SK-N-SH treated with all-trans-retinoic acid at 6 μM for 48 hours (cell line): Measurements from ENCODE around the gene SUN2.
A peak's percentile ranks its signal among the peaks of the same experiment; 100 is the strongest.

Source experiments
- ATAC-seq: fragments of 200-7000 bp; cut with Tn5 transposase; 3 replicates; pipeline ENCODE4 v1.9.1; 2020; ENCODE audit warnings: mild to moderate bottlenecking, moderate library complexity
- ARNTL ChIP-seq: fragments of 450-650 bp; formaldehyde crosslinking; IDR thresholded peaks from 2 replicates; pipeline ENCODE4 v1.5.0; 2020; ENCODE audit warnings: low read depth, mild to moderate bottlenecking, moderate library complexity, borderline replicate concordance
- BACH2 ChIP-seq: fragments of 250-450 bp; sonication (Bioruptor Pico); IDR thresholded peaks from 2 replicates; pipeline ENCODE4 v1.9.0; 2021; ENCODE audit warnings: mild to moderate bottlenecking, borderline replicate concordance
- CSDC2 ChIP-seq: fragments of 250-450 bp; sonication (Bioruptor Pico); IDR thresholded peaks from 2 replicates; pipeline ENCODE4 v1.5.0; 2020; ENCODE audit warnings: mild to moderate bottlenecking, moderate library complexity
- ESRRG ChIP-seq: fragments of 250-450 bp; sonication (Bioruptor Pico); IDR thresholded peaks from 2 replicates; pipeline ENCODE4 v1.6.1; 2021; ENCODE audit warnings: mild to moderate bottlenecking
- GLIS3 ChIP-seq: fragments of 250-450 bp; sonication (Bioruptor Pico); IDR thresholded peaks from 2 replicates; pipeline ENCODE4 v1.5.0; 2020; ENCODE audit warnings: mild to moderate bottlenecking, moderate library complexity
- ISL1 ChIP-seq: fragments of 250-450 bp; sonication (Bioruptor Pico); IDR thresholded peaks from 2 replicates; pipeline ENCODE4 v2.1.2; 2022; ENCODE audit warnings: mild to moderate bottlenecking, moderate library complexity
- OSR1 ChIP-seq: fragments of 250-450 bp; sonication (Bioruptor Pico); IDR thresholded peaks from 2 replicates; pipeline ENCODE4 v1.8.0; 2022; ENCODE audit warnings: moderate library complexity, mild to moderate bottlenecking, inconsistent platforms
- PATZ1 ChIP-seq: fragments of 250-450 bp; sonication (Bioruptor Pico); IDR thresholded peaks from 2 replicates; pipeline ENCODE4 v1.8.0; 2020; ENCODE audit warnings: mild to moderate bottlenecking, moderate library complexity, borderline replicate concordance
- PPARA ChIP-seq: fragments of 250-450 bp; sonication (Bioruptor Pico); IDR thresholded peaks from 2 replicates; pipeline ENCODE4 v1.5.0; 2020; ENCODE audit warnings: mild to moderate bottlenecking, borderline replicate concordance
- RARB ChIP-seq: fragments of 250-450 bp; sonication (Bioruptor Pico); IDR thresholded peaks from 2 replicates; pipeline ENCODE4 v1.8.0; 2021; ENCODE audit warnings: mild to moderate bottlenecking, moderate library complexity
- SNAI2 ChIP-seq: fragments of 250-450 bp; sonication (Bioruptor Pico); IDR thresholded peaks from 2 replicates; pipeline ENCODE4 v1.5.0; 2020; ENCODE audit warnings: mild to moderate bottlenecking, moderate library complexity
- TCF4 ChIP-seq: fragments of 250-450 bp; sonication (Bioruptor Pico); IDR thresholded peaks from 2 replicates; pipeline ENCODE4 v1.8.0; 2021; ENCODE audit warnings: mild to moderate bottlenecking, moderate library complexity, borderline replicate concordance
- TOX ChIP-seq: fragments of 250-450 bp; sonication (Bioruptor Pico); IDR thresholded peaks from 2 replicates; pipeline ENCODE4 v1.8.0; 2021; ENCODE audit warnings: mild to moderate bottlenecking, moderate library complexity, borderline replicate concordance
- ZC3H10 ChIP-seq: fragments of 250-450 bp; sonication (Bioruptor Pico); IDR thresholded peaks from 2 replicates; pipeline ENCODE4 v1.5.1; 2021; ENCODE audit warnings: mild to moderate bottlenecking, moderate library complexity
- ZFP3 ChIP-seq: fragments of 250-450 bp; sonication (Bioruptor Pico); IDR thresholded peaks from 2 replicates; pipeline ENCODE4 v1.5.0; 2020; ENCODE audit warnings: mild to moderate bottlenecking, moderate library complexity
- ZFP30 ChIP-seq: fragments of 450-650 bp; formaldehyde crosslinking; IDR thresholded peaks from 2 replicates; pipeline ENCODE4 v1.5.0; 2022; ENCODE audit warnings: mild to moderate bottlenecking, moderate library complexity
- ZNF565 ChIP-seq: fragments of 450-650 bp; formaldehyde crosslinking; conservative IDR thresholded peaks from 2 replicates; pipeline ENCODE4 v1.5.0; 2020; ENCODE audit warnings: low read depth, mild to moderate bottlenecking, moderate library complexity
- ZNF70 ChIP-seq: fragments of 450-650 bp; formaldehyde crosslinking; IDR thresholded peaks from 2 replicates; pipeline ENCODE4 v1.5.0; 2020; ENCODE audit warnings: mild to moderate bottlenecking, moderate library complexity
- ZNF8 ChIP-seq: fragments of 450-650 bp; formaldehyde crosslinking; IDR thresholded peaks from 2 replicates; pipeline ENCODE4 v1.5.0; 2020; ENCODE audit warnings: mild to moderate bottlenecking, moderate library complexity
- TF ChIP-seq, protein P1 (sequence below): fragments of 250-450 bp; sonication (Bioruptor Pico); IDR thresholded peaks from 2 replicates; pipeline ENCODE4 v1.5.1; 2021; ENCODE audit warnings: mild to moderate bottlenecking, moderate library complexity
- TF ChIP-seq, protein P2 (sequence below): fragments of 250-450 bp; sonication (Bioruptor Pico); IDR thresholded peaks from 2 replicates; pipeline ENCODE4 v1.5.1; 2020; ENCODE audit warnings: low read depth, mild to moderate bottlenecking, moderate library complexity

Gene SUN2

DNA sequence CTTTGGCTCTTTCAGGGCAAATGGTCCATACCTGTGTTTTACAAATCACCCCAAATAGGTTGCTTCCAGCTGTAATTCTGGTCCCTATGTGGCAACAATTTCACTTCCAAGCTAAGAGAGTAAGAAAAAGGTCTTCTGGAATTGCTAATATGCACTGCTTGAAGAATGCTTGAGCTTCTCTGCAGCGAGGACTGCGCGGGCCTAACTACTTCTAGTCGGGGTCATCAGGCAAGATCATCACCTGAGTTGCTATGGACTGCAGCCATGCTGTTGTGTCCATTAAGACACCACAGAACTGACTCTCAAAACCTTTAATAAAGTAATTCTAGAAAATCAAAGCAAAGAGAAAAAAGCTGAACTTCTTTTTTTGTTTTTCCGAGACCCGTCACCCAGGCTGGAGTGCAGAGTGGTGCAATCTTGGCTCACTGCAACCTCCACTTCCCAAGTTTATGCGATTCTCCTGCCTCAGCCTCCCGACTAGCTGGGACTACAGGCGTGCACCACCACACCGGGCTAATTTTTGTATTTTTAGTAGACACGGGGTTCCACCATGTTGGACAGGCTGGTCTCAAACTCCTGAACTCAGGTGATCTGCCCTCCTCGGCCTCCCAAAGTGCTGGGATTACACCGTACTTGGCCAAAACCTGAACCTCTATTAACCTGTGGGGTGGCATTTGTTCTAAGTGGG is 57.2 kb downstream of the SUN2 start:
- ATAC-seq, result no peak
- no peak for TF ChIP-seq ISL1
- TF ChIP-seq ZC3H10 (CRISPR knock-in tag), result no peak
- no peak for TF ChIP-seq OSR1 (CRISPR knock-in tag)
- no peak for TF ChIP-seq SNAI2
- TF ChIP-seq ZFP30 (CRISPR knock-in tag), result no peak
- TF ChIP-seq BACH2 (CRISPR knock-in tag), result no peak
- TF ChIP-seq, protein P1, sequence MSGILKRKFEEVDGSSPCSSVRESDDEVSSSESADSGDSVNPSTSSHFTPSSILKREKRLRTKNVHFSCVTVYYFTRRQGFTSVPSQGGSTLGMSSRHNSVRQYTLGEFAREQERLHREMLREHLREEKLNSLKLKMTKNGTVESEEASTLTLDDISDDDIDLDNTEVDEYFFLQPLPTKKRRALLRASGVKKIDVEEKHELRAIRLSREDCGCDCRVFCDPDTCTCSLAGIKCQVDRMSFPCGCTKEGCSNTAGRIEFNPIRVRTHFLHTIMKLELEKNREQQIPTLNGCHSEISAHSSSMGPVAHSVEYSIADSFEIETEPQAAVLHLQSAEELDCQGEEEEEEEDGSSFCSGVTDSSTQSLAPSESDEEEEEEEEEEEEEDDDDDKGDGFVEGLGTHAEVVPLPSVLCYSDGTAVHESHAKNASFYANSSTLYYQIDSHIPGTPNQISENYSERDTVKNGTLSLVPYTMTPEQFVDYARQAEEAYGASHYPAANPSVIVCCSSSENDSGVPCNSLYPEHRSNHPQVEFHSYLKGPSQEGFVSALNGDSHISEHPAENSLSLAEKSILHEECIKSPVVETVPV (CRISPR knock-in tag), result no peak
- no peak for TF ChIP-seq ZNF565
- TF ChIP-seq TCF4 (CRISPR knock-in tag), result no peak
- no peak for TF ChIP-seq TOX (CRISPR knock-in tag)
- TF ChIP-seq RARB, result no peak

- TF ChIP-seq PPARA (no peak), ZNF70 (CRISPR knock-in tag) (no peak), OSR1 (CRISPR knock-in tag) (no peak), ZNF8 (CRISPR knock-in tag) (no peak), PATZ1 (CRISPR knock-in tag) (no peak), ESRRG (CRISPR knock-in tag) (no peak), BACH2 (CRISPR knock-in tag) (no peak), RARB (no peak)
- TF ChIP-seq, protein P2, sequence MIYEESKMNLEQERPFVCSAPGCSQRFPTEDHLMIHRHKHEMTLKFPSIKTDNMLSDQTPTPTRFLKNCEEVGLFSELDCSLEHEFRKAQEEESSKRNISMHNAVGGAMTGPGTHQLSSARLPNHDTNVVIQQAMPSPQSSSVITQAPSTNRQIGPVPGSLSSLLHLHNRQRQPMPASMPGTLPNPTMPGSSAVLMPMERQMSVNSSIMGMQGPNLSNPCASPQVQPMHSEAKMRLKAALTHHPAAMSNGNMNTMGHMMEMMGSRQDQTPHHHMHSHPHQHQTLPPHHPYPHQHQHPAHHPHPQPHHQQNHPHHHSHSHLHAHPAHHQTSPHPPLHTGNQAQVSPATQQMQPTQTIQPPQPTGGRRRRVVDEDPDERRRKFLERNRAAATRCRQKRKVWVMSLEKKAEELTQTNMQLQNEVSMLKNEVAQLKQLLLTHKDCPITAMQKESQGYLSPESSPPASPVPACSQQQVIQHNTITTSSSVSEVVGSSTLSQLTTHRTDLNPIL (CRISPR knock-in tag), result no peak
- ATAC-seq, result 0 out of 3 replicates have a peak, but pooled peaks have one; percentile 6
Measured at GRCh38 chr22:38697425-38698089, 58.2 kb downstream of the SUN2 start.

DNA sequence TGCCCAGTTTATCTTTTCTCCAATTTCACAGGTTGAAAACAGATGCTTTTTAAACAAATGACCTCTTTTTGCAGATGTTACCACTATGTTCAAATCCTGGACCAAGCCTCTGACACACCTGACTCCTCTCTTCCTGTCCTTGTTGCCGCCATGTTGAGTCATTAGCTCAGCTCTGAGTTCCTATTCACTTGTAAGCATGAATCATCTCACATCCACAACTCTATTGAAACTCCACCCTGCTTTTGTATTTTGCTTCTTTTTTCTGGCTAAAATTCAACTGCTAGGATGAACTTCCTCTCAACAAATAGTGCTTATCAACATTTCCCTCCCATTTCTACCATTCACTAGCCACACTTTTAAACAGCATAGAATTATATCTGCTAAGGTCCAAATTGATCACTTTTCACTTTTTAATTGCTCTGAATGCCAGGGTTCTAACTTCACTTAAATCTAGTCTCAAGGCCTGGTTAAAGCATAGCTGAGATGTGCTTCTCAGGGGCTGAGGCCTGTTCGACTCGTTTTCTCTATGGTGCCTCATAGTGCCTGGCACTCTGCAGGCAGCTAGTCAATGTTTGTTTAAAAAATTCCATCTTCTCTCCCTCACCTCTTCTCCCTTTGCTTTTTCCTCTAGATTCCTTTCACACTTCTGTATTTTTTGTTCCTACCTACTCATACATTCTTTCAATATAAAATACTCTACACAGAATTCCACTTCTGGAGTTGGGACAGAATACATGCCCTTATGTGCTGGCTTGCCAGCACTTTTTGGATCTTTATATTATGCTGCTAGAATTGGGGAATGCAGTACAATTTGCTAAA is 59.0 kb downstream of the SUN2 start:
- TF ChIP-seq ZFP30 (CRISPR knock-in tag) (no peak), SNAI2 (no peak), ZNF8 (CRISPR knock-in tag) (no peak), ISL1 (no peak), PATZ1 (CRISPR knock-in tag) (no peak), RARB (no peak), ZNF70 (CRISPR knock-in tag) (no peak), OSR1 (CRISPR knock-in tag) (no peak), TOX (CRISPR knock-in tag) (no peak), CSDC2 (CRISPR knock-in tag) (no peak), ZFP3 (CRISPR knock-in tag) (no peak), ZC3H10 (CRISPR knock-in tag) (no peak), ESRRG (CRISPR knock-in tag) (no peak), GLIS3 (CRISPR knock-in tag) (no peak), ARNTL (CRISPR knock-in tag) (no peak), ZNF565 (no peak)
- TF ChIP-seq, protein P1 (CRISPR knock-in tag), result no peak
- TF ChIP-seq, protein P2 (CRISPR knock-in tag), result no peak
- 0 out of 3 replicates have a peak, but pooled peaks have one; percentile 21 for ATAC-seq
